Measurements from ENCODE around the gene GNG12. TPM values are rescaled to one million over a fixed set of nuclear protein-coding genes. Genes with fewer than 3 reads are reported as not detected.

The GNG12 gene
- total RNA-seq, 1 experiment from 2014 or later: 211 TPM

- DNase-seq (ENCODE audit: low read depth): peak; percentile 93
Observed at GRCh38 chr1:67840449-67840848, 7.2 kb upstream of the GNG12 start.

GRCh38 chr1:67839826-67840225 lies 6.6 kb upstream of the GNG12 start:
- peak; percentile 22 for DNase-seq (ENCODE audit: low read depth)

DNA sequence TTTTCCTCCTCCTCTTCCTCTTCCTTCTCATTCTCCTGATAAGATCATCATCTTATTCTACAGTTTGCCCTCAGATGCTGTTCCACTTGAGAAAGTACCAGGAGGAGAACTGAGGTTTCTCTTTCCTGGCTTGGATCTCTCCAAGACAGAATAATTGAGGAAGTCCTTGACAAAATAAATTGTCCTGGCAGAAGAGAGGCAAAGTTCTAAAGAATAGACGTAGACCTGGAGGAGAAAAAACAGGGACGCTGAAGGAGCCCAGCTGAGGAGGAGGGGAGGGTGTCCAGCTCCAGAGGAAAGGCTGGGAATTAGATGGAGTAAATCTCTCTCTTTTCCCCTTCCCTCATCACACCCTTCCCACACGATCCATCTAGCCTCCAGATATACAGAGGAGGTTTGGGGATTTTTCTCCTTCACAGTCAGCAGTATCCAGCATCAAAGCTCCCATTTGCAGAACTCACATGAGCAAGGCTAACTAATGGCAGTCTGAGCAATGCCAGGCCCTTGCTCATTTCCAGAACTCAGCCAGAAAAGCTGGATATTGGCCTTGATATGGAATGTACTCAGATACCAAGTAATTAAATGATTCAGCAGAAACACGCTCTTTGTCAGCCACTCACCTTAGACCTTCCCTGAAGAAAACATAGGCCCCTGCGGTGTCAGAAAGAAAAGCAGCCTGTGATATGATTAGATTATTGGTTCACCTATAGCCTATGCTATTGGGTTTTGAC lies 5.1 kb upstream of the GNG12 start:
- DNase-seq (ENCODE audit: low read depth): peak; percentile 75

DNA sequence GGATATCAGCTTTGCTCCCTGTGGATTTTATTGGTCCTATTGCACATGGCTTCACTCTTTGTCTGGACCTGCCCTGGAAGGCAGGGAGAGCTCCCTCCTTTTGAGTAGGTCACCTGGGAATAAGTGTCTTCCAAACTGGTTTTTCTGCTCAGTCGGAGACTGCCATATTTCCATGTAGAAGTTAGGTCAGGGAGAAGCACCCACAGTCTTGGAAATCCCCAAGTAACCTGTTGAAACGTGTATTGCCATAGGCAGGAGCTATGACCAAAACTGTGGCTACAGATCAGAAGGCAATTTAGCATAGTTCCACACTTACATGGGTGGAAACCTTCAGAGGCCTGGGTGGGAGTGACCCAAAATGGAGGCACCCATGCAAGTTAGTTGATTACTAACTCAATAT lies 3.5 kb upstream of the GNG12 start:
- no peak for DNase-seq (ENCODE audit: low read depth)

- no peak for DNase-seq (ENCODE audit: low read depth)
Observed at GRCh38 chr1:67835663-67836452, 2.6 kb upstream of the GNG12 start.

DNA sequence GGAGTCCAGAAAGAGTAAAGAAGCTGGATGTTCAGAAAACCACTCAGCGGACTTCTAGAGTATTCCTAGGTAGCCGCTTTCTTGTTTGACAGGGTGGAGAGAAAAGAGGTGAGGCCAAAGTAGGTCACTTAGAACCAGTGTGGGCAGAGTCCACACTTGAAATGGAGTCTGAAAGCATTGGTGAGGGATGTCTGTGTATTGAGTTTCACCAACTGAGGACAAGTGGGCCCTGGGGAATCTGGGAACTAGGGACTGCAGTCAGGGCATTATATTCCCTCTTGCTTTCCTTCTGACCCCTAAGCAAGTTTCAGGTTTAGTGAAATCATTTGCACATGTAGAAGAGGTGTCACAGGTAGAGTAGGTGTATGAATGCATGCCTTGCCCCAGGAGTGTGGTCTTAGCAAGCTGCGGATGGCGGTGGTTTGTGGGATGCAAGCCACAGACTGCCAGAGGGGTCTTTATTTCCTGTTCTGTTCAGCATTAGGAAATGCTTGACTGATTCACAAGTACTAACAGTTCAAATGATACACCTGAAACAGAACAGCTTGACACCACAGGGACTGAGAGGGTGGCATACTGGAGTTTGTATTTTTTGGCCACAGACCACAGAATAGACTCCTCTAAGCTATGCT lies 1.1 kb upstream of the GNG12 start:
- peak; percentile 37 for DNase-seq (ENCODE audit: low read depth)

GRCh38 chr1:67833602-67833940 lies 304 bp upstream of the GNG12 start:
- DNase-seq (ENCODE audit: low read depth): peak; percentile 90

- DNase-seq (ENCODE audit: low read depth): peak; percentile 92
Observed at GRCh38 chr1:67831850-67832513, 1.3 kb downstream of the GNG12 start.

DNA sequence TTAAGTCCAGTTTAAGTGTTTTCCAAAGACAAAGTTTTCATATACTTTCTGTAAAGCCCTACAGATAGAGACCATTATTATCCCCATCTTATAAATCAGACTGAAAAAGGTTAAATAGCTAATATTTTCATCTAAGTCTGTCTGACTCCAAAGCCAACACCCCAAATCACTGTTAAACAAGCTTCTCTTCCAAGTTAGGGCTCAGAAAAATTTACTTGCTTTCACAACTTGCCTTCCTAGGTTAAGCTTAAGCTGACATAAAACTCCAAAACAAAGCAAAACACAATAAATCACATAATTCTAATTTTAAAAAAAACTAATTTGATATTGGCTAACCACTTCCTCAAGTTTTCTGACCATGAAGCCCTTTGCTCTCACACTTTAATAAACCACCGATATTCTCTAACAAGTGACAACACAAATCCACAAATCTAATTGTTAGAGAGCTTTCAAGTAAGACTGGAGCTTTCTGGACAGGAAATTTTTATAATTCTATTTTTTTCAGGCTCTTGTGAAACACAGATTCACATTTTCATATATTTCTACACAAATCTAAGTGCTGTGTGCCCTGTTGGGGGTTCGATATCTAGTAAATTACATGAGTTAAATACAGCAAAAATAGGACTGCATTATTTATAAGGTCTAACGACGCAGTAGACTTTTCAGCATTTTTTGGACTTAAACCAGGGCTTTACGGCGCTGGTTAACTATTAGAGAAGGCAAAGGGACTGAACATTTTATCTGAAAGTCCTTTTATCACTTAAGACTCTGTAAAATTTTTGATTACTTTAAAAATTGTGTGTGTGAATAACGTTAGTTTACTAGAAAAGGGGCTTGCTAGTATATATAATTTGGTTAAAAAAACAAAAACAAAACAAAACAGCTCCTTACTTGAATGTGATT lies 2.1 kb downstream of the GNG12 start:
- DNase-seq (ENCODE audit: low read depth): no peak

DNA sequence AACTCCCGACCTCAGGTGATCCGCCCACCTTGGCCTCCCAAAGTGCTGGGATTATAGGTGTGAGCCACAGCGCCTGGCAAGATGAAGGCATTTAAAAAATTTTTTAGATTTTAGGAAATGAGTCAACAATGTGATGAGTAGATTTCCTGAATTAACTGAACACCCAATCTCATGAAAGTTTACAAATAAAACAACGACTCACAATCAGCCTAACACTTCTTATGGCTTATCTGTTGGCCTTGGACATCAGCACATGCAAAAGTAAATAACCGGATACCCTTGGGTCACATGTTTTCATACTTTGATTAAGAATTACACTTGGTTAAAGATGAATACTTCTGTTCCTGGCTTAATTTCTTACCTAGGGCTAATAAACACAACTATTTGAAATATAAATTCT lies 3.0 kb downstream of the GNG12 start:
- DNase-seq (ENCODE audit: low read depth): peak; percentile 70

DNA sequence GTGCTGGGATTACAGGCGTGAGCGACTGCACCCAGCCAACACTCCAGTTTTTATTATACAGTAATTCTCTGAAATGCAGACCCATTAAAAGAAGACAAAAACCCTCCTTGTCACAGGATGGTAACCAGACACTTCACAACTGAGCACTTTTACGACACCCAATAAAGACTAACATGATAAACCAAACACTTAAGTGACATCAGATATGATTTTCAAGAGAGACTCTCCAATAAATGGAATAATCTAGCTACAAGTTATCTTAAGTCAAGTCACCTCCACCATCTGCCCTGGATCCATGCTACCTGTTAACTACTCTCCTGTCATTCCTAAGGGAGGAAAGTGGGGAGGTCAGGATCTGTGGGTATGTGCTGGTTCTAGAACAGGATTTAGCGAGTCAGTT lies 5.6 kb downstream of the GNG12 start:
- no peak for DNase-seq (ENCODE audit: low read depth)

DNA sequence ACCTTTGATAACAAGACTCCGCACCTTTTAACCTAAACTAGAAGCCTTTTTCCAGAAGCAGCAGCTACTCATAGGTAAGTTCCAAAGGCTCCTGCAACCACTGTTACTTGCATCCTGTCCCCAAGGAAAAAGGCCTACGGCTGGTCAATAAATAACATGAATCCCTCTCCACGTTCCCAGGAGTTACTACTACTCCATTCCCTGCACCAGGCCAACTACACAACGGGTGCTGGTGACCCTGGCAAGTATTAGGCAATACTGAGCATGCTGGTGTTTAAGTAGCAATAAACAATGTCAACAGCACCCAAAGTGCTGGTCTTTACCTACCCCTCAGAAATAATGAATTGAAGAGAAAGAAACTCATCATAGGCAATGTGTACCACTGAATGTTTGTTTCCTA lies 7.7 kb downstream of the GNG12 start:
- no peak for DNase-seq (ENCODE audit: low read depth)

- DNase-seq (ENCODE audit: low read depth): no peak
Observed at GRCh38 chr1:67824766-67825165, 8.5 kb downstream of the GNG12 start.

DNA sequence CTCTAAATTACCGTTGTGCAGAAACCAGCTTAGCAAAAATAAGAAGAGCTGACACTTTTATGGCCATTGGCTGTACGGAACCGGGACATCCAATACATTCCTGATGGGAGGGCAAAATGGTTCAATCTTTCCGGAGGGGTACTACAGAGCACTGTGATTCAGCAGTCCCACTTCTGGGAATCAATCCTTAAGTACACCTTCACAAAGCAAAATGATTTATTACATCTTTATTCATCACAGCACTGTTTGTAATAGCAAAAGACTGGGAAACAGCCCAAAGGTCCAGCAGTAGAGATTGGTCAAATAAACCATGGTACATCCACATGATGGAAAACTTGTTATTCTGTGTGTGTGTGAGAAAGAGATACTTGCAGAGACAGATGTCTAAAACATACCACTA lies 9.7 kb downstream of the GNG12 start:
- no peak for DNase-seq (ENCODE audit: low read depth)

DNA sequence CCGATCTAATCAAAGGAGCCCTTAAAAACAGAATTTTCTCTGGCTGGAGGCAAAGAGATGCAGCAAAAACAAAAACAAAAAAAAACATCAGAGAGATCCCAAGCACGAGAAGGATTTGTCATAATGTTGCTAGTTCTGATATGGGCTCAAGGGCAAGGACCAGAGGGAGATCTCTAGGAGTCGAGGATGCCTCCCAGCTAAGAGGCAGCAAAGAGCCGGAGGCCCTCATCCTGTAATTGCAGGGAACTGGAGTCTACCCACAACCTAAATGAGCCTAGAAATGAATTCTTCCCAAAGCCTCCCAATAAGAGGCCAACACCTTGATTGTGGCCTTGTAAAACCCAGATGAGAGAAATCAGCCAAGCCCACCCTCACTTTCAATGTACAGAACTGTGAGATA lies 12.0 kb downstream of the GNG12 start:
- no peak for DNase-seq (ENCODE audit: low read depth)

- DNase-seq (ENCODE audit: low read depth): peak; percentile 60
Observed at GRCh38 chr1:67818725-67819301, 14.5 kb downstream of the GNG12 start.

GRCh38 chr1:67818162-67818561 lies 15.1 kb downstream of the GNG12 start:
- no peak for DNase-seq (ENCODE audit: low read depth)

DNA sequence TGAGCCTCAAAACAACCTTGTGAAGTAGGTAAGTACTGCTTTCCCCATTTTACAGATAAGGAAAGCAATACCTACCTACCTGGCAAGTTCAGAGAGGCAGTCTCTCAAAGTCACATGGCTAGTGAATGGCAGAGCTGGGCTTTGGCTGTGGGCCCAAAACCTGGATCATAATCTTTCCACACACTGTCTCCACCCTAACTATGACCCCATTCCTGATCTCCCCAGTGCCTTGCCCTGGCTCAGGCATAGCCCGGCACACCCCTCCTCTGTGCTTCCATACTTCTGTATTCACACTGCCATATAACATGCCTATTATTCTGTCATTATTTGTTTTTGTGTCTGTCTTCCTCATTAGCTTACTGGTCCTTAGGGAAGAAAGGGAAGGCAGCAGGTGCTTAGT lies 15.9 kb downstream of the GNG12 start:
- DNase-seq (ENCODE audit: low read depth): no peak

- DNase-seq (ENCODE audit: low read depth): no peak
Observed at GRCh38 chr1:67816506-67816905, 16.8 kb downstream of the GNG12 start.

DNA sequence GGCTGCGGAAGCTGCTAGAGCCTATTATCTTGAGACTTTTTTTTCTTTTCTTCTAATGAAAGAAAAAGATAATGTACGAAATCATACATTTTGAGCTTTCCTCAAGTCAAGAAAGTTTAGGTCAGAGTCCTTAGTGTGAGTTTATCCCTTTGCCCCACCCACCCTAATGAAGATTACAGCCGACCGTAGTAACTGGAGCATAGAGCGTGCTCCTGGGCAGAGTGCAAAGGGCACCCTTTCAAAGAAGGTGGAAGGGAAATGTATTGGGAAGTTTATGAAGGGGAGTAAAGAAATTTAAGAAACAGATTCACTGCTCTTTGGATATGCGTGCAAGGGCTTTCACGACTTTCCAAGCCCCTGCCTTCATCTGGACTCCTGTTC lies 17.2 kb downstream of the GNG12 start:
- DNase-seq (ENCODE audit: low read depth): no peak

Data from M059J (cell line).